GM12875 (cell line): Measurements from ENCODE around the gene SHLD1.

ENCODE experiments used
- H3K4me3 ChIP-seq: one replicate; pipeline ENCODE4 v1.5.1; 2011; ENCODE audit warnings: low read depth, low read length, control low read depth
- CTCF ChIP-seq: IDR thresholded peaks from 2 replicates; pipeline ENCODE4 v1.5.1; 2011; ENCODE audit warnings: low read depth, mild to moderate bottlenecking, control low read depth, inconsistent platforms, low read length, moderate library complexity, borderline replicate concordance; ENCODE audit not compliant: insufficient read depth

Gene SHLD1

GRCh38 chr20:5784735-5785134, 34.5 kb downstream of the SHLD1 start:
- TF ChIP-seq CTCF: no peak
- no peak overlapping the region for H3K4me3 ChIP-seq

GRCh38 chr20:5785146-5785545, 34.9 kb downstream of the SHLD1 start:
- TF ChIP-seq CTCF: no peak

DNA sequence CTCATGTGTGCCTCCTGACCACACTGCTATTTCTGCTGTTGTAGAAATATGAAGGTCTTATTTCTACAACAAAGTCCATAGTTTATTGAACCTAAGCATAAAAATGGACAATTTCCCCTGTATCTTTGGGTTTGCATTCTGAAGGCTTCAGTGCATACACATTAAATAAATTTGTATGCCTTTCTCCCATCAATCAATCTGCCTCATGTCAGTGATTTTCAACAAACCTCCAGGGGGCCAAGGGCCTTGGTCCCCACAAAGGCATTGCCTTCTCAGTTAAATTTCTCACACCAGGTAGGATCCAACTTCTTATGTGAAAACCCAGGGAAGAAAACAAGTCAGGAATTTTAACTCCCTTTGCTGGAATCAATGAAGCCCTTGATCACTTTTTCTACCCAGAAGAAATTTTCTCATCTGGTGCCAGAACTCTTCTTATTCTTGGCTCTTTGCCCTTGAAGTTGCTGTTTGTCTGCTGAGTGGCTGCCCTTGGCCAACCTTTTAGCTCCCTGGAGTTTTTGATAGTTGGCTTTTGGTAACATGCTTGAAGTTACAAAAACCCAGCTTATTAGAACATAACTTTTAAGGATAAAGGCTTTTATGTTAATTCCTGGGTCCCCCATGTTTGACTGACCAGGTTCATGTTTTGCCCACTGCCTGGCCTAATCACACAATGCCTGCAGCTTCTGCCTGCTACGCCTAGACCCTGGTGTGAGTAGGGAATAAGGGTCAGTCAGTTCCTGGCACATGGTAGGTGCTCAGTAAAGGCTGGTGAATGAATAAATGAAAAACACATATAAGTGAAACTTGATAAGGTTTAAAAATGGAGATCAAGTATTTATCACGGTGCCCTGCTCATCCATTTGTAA, 37.0 kb downstream of the SHLD1 start:
- no peak overlapping the region for H3K4me3 ChIP-seq
- no peak for TF ChIP-seq CTCF

More at GRCh38 chr20:5785146-5785545, 34.9 kb downstream of the SHLD1 start:
- no peak overlapping the region for H3K4me3 ChIP-seq

DNA sequence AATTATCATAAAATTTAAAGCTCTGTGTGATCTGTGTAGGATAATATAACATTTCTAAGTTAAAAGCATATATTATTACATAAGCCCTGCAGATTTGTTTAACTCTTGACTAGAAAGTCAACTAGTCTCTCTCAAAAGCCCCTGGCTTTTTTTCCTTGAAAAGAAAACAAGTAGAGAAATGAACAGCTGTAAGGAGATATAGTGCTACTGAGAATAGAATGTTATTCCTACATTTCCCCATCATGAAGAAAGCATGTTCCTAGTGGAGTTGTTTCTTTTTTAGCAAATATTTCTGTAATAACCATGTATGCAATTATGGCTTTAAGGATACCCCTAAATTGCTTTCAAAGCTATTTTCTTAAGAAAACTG, 37.6 kb downstream of the SHLD1 start:
- TF ChIP-seq CTCF: no peak
- H3K4me3 ChIP-seq: no peak overlapping the region

- peak; percentile 63; the same call in 1 of the 2 replicates for TF ChIP-seq CTCF
- no peak overlapping the region for H3K4me3 ChIP-seq
Measured at GRCh38 chr20:5788385-5788895, 38.2 kb downstream of the SHLD1 start.

GRCh38 chr20:5789827-5790226, 39.6 kb downstream of the SHLD1 start:
- no peak overlapping the region for H3K4me3 ChIP-seq
- no peak for TF ChIP-seq CTCF

GRCh38 chr20:5793916-5794315, 43.7 kb downstream of the SHLD1 start:
- no peak for TF ChIP-seq CTCF
- H3K4me3 ChIP-seq: no peak overlapping the region
